Amygdala (tissue), 56 donors: ENCODE results near the gene CD247.
A peak's percentile ranks its signal among the peaks of the same experiment; 100 is the strongest.

Source experiments
- DNase-seq, 56 donors: peaks; one replicate each; lab custom pipeline; 2025; lab: John Stamatoyannopoulos, UW

CD247 gene

GRCh38 chr1:167426716-167427115 lies 91.6 kb downstream of the CD247 start:
- DNase-seq = no peak

- DNase-seq = no peak
Measured at GRCh38 chr1:167425482-167425881, 92.8 kb downstream of the CD247 start.

- no peak for DNase-seq
Measured at GRCh38 chr1:167423684-167424619, 94.4 kb downstream of the CD247 start.

GRCh38 chr1:167420510-167420909 lies 97.8 kb downstream of the CD247 start:
- DNase-seq = no peak

GRCh38 chr1:167419245-167419644 lies 99.1 kb downstream of the CD247 start:
- DNase-seq = no peak

- DNase-seq = no peak
Measured at GRCh38 chr1:167418391-167418790, 99.9 kb downstream of the CD247 start.

- DNase-seq = no peak
Measured at GRCh38 chr1:167416506-167416905, 101.8 kb downstream of the CD247 start.

GRCh38 chr1:167413328-167413727 lies 105.0 kb downstream of the CD247 start:
- no peak for DNase-seq

GRCh38 chr1:167412920-167413319 lies 105.4 kb downstream of the CD247 start:
- DNase-seq = no peak

- DNase-seq = no peak
Measured at GRCh38 chr1:167412072-167412471, 106.3 kb downstream of the CD247 start.

GRCh38 chr1:167409183-167409582 lies 109.1 kb downstream of the CD247 start:
- no peak for DNase-seq

GRCh38 chr1:167408355-167408754 lies 110.0 kb downstream of the CD247 start:
- no peak for DNase-seq

- no peak for DNase-seq
Measured at GRCh38 chr1:167404908-167405307, 113.4 kb downstream of the CD247 start.

GRCh38 chr1:167404161-167404888 lies 114.0 kb downstream of the CD247 start:
- DNase-seq = no peak

- DNase-seq = peak in 13 of 56 donors; percentile 2 to 50 (median 6)
Measured at GRCh38 chr1:167401260-167401873, 117.0 kb downstream of the CD247 start.

- DNase-seq = no peak
Measured at GRCh38 chr1:167400359-167400953, 117.9 kb downstream of the CD247 start.

GRCh38 chr1:167392200-167392696 lies 126.1 kb downstream of the CD247 start:
- DNase-seq = no peak

- no peak for DNase-seq
Measured at GRCh38 chr1:167388976-167389375, 129.4 kb downstream of the CD247 start.

- no peak for DNase-seq
Measured at GRCh38 chr1:167387251-167387910, 130.9 kb downstream of the CD247 start.
